HFFc6 (cell line): ENCODE results near the gene DUSP16. TPM values are rescaled to one million over a fixed set of nuclear protein-coding genes. Genes with fewer than 3 reads are reported as not detected.

Experiments used
- DNase-seq: peaks from one replicate; pipeline ENCODE4 v3.0.0-alpha.2; 2018
- H3K27ac Mint-ChIP-seq: 2 replicates; pipeline ENCODE4 v1.8.0; 2020; ENCODE audit warnings: mild to moderate bottlenecking, mixed read lengths
- H3K27me3 Mint-ChIP-seq: 2 replicates; pipeline ENCODE4 v1.8.0; 2021; ENCODE audit warnings: mild to moderate bottlenecking, moderate library complexity, mixed read lengths; ENCODE audit not compliant: insufficient read depth
- H3K36me3 Mint-ChIP-seq: 2 replicates; pipeline ENCODE4 v1.8.0; 2021; ENCODE audit warnings: low read depth, mixed read lengths
- H3K4me1 Mint-ChIP-seq: 2 replicates; pipeline ENCODE4 v1.8.0; 2020; ENCODE audit warnings: low read depth, mixed read lengths
- H3K4me3 Mint-ChIP-seq: 2 replicates; pipeline ENCODE4 v1.8.0; 2020; ENCODE audit warnings: mild to moderate bottlenecking, moderate library complexity, mixed read lengths
- H3K9me3 Mint-ChIP-seq: 2 replicates; pipeline ENCODE4 v1.8.0; 2020; ENCODE audit warnings: mild to moderate bottlenecking, mixed read lengths
- total RNA-seq, 6 experiments: library from RNA; stranded (reverse); fragmentation: NEBNext Ultra II Directional; extraction: Animal tissue kit (Norgen Biotek cat#: 25700); gene quantifications; 2 replicates in 1 of 6; 3 replicates in 5 of 6; pipeline ENCODE4 v1.2.3, GENCODE V29; 2021
- TF ChIP-seq, protein P1 (sequence below): fragments of 200-600 bp; sonication (generic); IDR thresholded peaks from 2 replicates; pipeline ENCODE4 v1.5.0; 2021; ENCODE audit warnings: antibody characterized with exemption, mild to moderate bottlenecking

Gene DUSP16
- total RNA-seq, 6 experiments from 2014 or later = 5.9 to 8.9 (median 7.4) TPM

DNA sequence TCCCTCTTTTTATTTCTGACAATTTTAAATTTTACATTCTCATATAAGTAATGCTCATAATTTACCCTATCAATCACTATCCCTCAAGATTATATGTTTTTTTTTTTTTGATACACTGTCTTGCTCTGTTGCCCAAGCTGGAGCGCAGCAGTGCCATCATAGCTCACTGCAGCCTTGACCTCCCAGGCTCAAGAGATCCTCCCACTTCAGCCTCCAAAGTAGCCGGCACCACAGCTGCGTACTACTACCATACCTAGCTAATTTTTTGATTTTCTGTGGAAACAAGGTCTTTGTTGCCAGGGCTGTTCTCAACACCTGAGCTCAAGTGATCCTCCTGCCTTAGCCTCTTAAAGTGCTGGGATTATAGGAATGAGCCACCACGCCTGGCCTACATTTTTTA is 4.4 kb downstream of the DUSP16 start:
- Mint-ChIP-seq H3K4me3 (no peak overlapping the region), H3K9me3 (no peaks in the 10 kb centered on the region), H3K27ac (no peak overlapping the region), H3K36me3 (no peaks in the 10 kb centered on the region), H3K4me1 (peaks cover 22% of the 10 kb centered on the region), H3K27me3 (no peaks in the 10 kb centered on the region)
- no peak for DNase-seq
- TF ChIP-seq, protein P1, sequence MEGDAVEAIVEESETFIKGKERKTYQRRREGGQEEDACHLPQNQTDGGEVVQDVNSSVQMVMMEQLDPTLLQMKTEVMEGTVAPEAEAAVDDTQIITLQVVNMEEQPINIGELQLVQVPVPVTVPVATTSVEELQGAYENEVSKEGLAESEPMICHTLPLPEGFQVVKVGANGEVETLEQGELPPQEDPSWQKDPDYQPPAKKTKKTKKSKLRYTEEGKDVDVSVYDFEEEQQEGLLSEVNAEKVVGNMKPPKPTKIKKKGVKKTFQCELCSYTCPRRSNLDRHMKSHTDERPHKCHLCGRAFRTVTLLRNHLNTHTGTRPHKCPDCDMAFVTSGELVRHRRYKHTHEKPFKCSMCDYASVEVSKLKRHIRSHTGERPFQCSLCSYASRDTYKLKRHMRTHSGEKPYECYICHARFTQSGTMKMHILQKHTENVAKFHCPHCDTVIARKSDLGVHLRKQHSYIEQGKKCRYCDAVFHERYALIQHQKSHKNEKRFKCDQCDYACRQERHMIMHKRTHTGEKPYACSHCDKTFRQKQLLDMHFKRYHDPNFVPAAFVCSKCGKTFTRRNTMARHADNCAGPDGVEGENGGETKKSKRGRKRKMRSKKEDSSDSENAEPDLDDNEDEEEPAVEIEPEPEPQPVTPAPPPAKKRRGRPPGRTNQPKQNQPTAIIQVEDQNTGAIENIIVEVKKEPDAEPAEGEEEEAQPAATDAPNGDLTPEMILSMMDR = no peak

DNA sequence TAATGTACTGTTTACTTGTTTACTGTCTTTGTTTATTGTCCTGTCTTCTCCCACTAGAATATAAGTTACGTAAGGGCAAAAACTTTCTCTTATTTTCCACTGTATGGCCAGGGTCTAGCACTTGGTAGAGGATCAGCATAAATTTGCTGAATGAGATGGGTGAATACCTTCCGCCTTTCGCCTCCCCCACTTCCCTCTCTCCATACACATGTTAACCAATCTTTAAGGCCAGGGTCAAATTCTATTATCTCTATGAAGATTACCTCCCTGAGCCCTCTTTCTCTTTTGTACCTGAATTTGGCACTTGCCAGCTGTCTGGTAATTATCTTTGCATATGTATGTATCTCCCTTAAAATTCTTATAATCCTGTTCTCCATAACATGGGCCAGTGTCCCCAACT is 4.9 kb downstream of the DUSP16 start:
- H3K27me3 Mint-ChIP-seq = no peaks in the 10 kb centered on the region
- no peak for DNase-seq
- H3K9me3 Mint-ChIP-seq = no peaks in the 10 kb centered on the region
- H3K36me3 Mint-ChIP-seq = no peaks in the 10 kb centered on the region
- H3K4me3 Mint-ChIP-seq = no peak overlapping the region
- H3K4me1 Mint-ChIP-seq = peaks cover 17% of the 10 kb centered on the region
- H3K27ac Mint-ChIP-seq = no peak overlapping the region
- TF ChIP-seq, protein P1 = no peak

DNA sequence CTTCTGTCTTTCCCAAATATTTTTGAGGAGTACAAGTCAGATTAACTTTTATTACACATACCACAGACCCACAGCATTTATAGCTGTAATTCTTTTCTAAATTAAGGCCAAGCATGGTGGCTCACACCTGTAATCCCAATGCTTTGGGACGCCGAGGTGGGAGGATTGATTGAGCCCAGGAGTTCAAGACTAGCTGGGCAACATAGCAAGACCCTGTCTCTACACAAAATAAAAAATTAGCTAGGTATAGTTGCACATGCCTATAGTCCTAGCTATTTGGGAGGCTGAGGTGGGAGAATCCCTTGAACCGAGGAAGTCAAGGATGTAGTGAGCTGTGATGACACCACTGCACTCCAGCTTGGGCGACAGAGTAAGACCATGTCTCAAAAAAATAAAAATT is 7.0 kb downstream of the DUSP16 start:
- Mint-ChIP-seq H3K4me3 (no peak overlapping the region), H3K4me1 (peaks cover 11% of the 10 kb centered on the region), H3K9me3 (no peaks in the 10 kb centered on the region), H3K27me3 (no peaks in the 10 kb centered on the region), H3K27ac (no peak overlapping the region), H3K36me3 (no peaks in the 10 kb centered on the region)
- TF ChIP-seq, protein P1 = no peak
- DNase-seq = no peak

DNA sequence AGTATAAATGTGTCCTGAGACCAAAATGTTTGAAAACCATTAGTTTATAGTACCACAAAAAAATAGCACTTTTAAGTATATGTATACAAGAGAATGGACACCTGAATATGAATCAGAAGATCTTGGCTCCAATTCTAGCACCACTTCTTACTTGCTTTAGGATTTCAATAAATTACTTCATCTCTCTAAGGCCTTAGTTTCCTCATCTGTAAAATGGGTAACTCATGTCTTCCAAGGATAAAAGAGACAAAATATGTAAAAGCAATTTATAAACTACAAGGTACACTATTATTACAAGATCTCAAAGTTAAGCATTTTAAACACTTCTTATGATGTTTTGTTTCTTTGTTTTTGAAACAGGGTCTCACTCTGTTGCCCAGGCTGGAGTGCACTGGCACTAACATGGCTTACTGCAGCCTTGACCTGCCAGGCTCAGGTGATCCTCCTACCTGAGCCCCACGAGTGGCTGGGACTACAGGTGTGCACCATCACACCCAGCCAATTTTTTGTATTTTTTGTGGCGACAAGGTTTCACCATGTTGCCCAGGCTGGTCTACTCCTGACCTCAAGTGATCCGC is 9.4 kb downstream of the DUSP16 start:
- Mint-ChIP-seq H3K27ac (no peak overlapping the region), H3K36me3 (no peaks in the 10 kb centered on the region), H3K9me3 (no peaks in the 10 kb centered on the region), H3K27me3 (no peaks in the 10 kb centered on the region), H3K4me3 (no peak overlapping the region), H3K4me1 (peaks cover 6% of the 10 kb centered on the region; the same call in 1 of the 2 replicates)
- TF ChIP-seq, protein P1 = no peak
- no peak for DNase-seq

DNA sequence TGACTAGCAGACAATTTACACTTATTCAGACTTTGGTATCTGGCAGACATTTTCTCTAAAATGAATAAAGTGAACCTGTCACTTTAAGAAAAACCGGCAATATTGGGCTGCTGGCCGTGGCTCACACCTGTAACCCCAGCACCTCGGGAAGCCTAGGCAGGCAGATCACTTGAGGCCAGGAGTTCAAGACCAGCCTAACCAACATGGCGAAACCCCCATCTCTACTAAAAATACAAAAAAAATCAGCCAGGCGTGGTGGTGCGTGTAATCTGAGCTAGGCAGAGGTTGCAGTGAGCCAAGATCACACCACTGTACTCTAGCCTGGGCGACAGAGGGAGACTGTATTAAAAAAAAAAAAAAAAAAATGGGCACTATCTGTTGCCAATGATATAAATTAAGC is 11.5 kb downstream of the DUSP16 start:
- Mint-ChIP-seq H3K4me3 (no peak overlapping the region), H3K27me3 (no peaks in the 10 kb centered on the region), H3K27ac (no peak overlapping the region), H3K36me3 (no peaks in the 10 kb centered on the region), H3K9me3 (no peaks in the 10 kb centered on the region), H3K4me1 (peaks cover 6% of the 10 kb centered on the region; the same call in 1 of the 2 replicates)
- TF ChIP-seq, protein P1 = no peak
- DNase-seq = no peak
